HFFc6 (cell line): ENCODE data around the gene SYNJ2. TPM values are rescaled to one million over a fixed set of nuclear protein-coding genes. Genes with fewer than 3 reads are reported as not detected.

Source experiments
- DNase-seq: peaks from one replicate; pipeline ENCODE4 v3.0.0-alpha.2; 2018
- H3K27ac Mint-ChIP-seq: 2 replicates; pipeline ENCODE4 v1.8.0; 2020; ENCODE audit warnings: mild to moderate bottlenecking, mixed read lengths
- H3K27me3 Mint-ChIP-seq: 2 replicates; pipeline ENCODE4 v1.8.0; 2021; ENCODE audit warnings: mild to moderate bottlenecking, moderate library complexity, mixed read lengths; ENCODE audit not compliant: insufficient read depth
- H3K36me3 Mint-ChIP-seq: 2 replicates; pipeline ENCODE4 v1.8.0; 2021; ENCODE audit warnings: low read depth, mixed read lengths
- H3K4me1 Mint-ChIP-seq: 2 replicates; pipeline ENCODE4 v1.8.0; 2020; ENCODE audit warnings: low read depth, mixed read lengths
- H3K4me3 Mint-ChIP-seq: 2 replicates; pipeline ENCODE4 v1.8.0; 2020; ENCODE audit warnings: mild to moderate bottlenecking, moderate library complexity, mixed read lengths
- H3K9me3 Mint-ChIP-seq: 2 replicates; pipeline ENCODE4 v1.8.0; 2020; ENCODE audit warnings: mild to moderate bottlenecking, mixed read lengths
- total RNA-seq, 6 experiments: library from RNA; stranded (reverse); fragmentation: NEBNext Ultra II Directional; extraction: Animal tissue kit (Norgen Biotek cat#: 25700); gene quantifications; 2 replicates in 1 of 6; 3 replicates in 5 of 6; pipeline ENCODE4 v1.2.3, GENCODE V29; 2021
- TF ChIP-seq, protein P1 (sequence below): fragments of 200-600 bp; sonication (generic); IDR thresholded peaks from 2 replicates; pipeline ENCODE4 v1.5.0; 2021; ENCODE audit warnings: antibody characterized with exemption, mild to moderate bottlenecking

The SYNJ2 gene
- total RNA-seq, 6 experiments from 2014 or later = 31.8 to 46.4 (median 41.3) TPM

DNA sequence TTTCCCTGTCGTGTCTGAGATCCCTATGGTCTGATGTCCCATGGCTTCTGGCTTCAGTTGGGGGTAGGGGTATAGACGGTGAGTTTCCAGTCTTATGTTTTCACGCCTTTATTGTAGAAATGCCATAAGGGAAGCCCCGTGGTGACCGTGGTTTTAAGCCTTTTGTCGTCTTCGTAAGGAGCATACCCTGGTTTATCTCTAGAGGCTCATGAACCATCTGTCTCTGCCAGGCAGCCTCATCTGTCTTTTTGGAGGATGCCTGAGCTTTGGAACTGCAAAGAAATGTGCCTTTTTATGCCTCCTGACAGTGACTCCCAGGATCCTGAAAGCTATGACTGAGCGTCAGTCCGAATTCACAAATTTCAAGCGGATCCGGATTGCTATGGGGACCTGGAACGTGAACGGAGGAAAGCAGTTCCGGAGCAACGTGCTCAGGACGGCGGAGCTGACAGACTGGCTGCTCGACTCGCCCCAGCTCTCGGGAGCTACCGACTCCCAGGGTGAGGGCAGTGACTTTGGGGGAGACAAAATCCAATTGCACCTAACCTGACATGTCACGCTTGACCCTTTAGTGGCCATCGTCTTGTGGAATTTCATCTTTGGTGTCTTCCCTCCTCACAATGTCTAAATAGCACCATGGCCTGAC, 84.6 kb downstream of the SYNJ2 start:
- H3K27me3 Mint-ChIP-seq = no peaks in the 10 kb centered on the region; the same call in 1 of the 2 replicates
- H3K27ac Mint-ChIP-seq = no peak overlapping the region
- DNase-seq = no peak
- H3K36me3 Mint-ChIP-seq = peaks cover 49% of the 10 kb centered on the region
- no peaks in the 10 kb centered on the region for H3K9me3 Mint-ChIP-seq
- TF ChIP-seq, protein P1, sequence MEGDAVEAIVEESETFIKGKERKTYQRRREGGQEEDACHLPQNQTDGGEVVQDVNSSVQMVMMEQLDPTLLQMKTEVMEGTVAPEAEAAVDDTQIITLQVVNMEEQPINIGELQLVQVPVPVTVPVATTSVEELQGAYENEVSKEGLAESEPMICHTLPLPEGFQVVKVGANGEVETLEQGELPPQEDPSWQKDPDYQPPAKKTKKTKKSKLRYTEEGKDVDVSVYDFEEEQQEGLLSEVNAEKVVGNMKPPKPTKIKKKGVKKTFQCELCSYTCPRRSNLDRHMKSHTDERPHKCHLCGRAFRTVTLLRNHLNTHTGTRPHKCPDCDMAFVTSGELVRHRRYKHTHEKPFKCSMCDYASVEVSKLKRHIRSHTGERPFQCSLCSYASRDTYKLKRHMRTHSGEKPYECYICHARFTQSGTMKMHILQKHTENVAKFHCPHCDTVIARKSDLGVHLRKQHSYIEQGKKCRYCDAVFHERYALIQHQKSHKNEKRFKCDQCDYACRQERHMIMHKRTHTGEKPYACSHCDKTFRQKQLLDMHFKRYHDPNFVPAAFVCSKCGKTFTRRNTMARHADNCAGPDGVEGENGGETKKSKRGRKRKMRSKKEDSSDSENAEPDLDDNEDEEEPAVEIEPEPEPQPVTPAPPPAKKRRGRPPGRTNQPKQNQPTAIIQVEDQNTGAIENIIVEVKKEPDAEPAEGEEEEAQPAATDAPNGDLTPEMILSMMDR = no peak
- peaks cover 57% of the 10 kb centered on the region for H3K4me1 Mint-ChIP-seq
- H3K4me3 Mint-ChIP-seq = no peak overlapping the region

DNA sequence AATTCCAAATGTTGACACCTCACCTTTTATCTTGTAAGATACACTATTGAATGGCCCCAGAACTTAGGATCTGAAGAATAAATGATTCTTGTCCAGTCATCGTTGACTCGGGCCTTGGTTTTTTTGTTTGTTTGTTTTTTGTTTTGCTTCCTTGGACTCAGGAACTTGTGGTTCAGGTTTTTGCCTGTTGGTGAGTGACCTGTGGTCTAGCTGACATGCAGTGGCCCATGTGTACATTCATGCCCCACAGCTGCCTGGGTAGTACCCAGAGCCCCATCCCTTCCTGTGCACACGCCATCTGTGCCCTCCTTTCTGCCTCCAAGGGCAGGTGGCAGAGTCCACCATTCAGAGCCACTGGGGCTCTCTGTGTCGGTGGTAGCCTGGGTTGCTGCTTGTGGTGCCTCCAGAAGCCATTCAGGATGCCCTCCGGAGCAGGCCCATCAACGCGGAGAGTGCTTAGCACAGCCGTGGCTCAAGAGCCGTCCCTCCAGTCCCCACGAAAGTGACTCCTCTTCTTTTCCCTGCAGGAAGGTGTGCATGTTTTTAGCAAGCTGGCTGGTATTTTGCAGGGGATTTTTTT, 85.9 kb downstream of the SYNJ2 start:
- peak overlapping the region; percentile 94 for H3K27ac Mint-ChIP-seq
- DNase-seq = no peak
- no peaks in the 10 kb centered on the region; the same call in 1 of the 2 replicates for H3K27me3 Mint-ChIP-seq
- H3K36me3 Mint-ChIP-seq = peaks cover 49% of the 10 kb centered on the region
- peaks cover 58% of the 10 kb centered on the region for H3K4me1 Mint-ChIP-seq
- H3K4me3 Mint-ChIP-seq = no peak overlapping the region
- TF ChIP-seq, protein P1 = no peak
- H3K9me3 Mint-ChIP-seq = no peaks in the 10 kb centered on the region

DNA sequence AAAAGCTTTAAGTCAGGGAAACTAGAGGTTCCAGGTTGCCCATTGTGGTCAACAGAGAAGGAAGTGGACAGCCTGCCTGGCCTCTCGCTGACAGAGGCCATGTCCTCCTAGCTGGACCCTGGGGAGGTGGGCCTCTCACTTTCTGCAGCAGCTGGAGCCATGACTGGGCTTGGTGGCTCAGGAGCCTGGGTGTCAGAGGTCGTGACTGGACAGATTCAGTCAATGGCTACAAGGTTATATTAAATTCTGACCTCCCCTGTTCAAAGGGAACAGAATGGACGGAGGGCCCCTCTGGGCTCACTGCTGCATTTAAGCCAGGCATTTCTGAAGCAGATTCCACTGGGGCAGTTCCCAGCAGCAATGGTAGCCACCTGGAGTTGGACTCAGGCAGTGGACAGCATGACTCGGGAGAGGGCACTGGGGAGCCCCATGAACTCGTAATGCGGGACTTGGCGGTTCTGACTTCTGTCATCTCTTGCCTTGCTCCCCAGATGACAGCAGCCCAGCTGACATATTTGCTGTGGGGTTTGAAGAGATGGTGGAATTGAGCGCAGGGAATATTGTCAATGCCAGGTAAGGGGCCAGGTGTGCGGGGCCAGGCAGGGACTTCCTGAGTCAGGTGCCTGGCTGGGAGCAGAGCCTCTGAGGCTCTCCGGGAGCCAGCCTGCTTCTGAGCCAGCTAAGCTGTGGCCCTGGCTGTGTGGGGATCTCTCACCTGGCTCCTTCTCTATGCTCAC, 86.7 kb downstream of the SYNJ2 start:
- peak overlapping the region; percentile 94 for H3K27ac Mint-ChIP-seq
- DNase-seq = no peak
- H3K4me3 Mint-ChIP-seq = peak overlapping the region; percentile 63

DNA sequence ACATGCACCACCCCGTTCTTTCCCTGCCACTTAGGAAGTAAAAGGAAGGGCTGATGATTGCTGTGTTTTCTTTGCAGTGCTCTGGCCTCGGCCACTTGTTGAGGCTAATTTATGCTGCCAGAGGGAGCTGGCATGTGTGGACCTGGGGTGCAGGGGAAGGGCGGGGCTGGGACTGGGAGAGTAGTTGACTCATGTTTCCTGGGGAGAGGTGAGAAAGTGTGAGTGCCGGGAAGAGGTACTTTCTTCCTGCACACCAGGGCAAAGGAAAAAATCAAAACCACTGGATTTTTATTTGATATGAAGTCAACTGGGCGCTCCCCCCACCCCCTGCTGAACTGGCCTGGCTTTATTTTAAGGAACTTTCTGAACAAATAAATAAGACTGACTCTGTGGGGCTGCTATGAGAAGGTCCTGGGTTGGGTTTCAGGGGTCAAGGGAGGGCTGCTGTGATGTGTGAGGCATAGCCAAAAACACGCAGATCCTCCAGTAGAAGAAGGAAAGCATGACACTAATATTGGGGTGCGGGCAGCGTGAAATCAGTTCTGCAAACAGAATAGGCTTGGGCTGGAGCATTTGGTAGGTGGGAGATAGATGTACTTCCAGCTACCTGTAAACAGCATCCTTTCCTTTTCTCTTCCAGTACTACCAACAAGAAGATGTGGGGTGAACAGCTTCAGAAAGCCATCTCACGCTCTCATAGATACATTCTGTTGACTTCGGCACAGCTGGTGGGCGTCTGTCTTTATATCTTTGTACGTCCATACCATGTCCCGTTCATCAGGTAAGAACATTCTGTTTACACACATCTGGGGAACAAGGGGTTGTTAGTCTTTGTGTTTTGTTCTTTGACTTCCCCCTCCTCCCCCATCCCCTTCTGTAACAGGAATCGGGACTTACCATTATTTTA, 87.5 kb downstream of the SYNJ2 start:
- Mint-ChIP-seq H3K27ac (peak overlapping the region; percentile 94), H3K4me1 (peaks cover 59% of the 10 kb centered on the region), H3K4me3 (peak overlapping the region; percentile 63)

More for the DNA sequence above, 86.7 kb downstream of the SYNJ2 start:
- TF ChIP-seq, protein P1 = no peak
- H3K27me3 Mint-ChIP-seq = no peaks in the 10 kb centered on the region; the same call in 1 of the 2 replicates
- no peaks in the 10 kb centered on the region for H3K9me3 Mint-ChIP-seq
- peaks cover 59% of the 10 kb centered on the region for H3K4me1 Mint-ChIP-seq
- peaks cover 42% of the 10 kb centered on the region for H3K36me3 Mint-ChIP-seq

More for the DNA sequence above, 87.5 kb downstream of the SYNJ2 start:
- H3K36me3 Mint-ChIP-seq = peaks cover 43% of the 10 kb centered on the region
- H3K9me3 Mint-ChIP-seq = no peaks in the 10 kb centered on the region
- TF ChIP-seq, protein P1 = no peak
- no peaks in the 10 kb centered on the region; the same call in 1 of the 2 replicates for H3K27me3 Mint-ChIP-seq
- peak; percentile 73 for DNase-seq
